HG02852 (cell line): ENCODE data around the gene MYOC.
"Not testable (repeated sequence)": the region's sequence is repeated elsewhere in the genome, so short reads cannot be mapped to it uniquely, and the experiment has no call there.

Source experiments
- ATAC-seq: cut with Tn5 transposase; IDR thresholded peaks from one replicate; pipeline ENCODE4 v1.9.1; 2021; ENCODE audit warnings: mild to moderate bottlenecking, moderate library complexity; ENCODE audit not compliant: unreplicated experiment

MYOC gene

DNA sequence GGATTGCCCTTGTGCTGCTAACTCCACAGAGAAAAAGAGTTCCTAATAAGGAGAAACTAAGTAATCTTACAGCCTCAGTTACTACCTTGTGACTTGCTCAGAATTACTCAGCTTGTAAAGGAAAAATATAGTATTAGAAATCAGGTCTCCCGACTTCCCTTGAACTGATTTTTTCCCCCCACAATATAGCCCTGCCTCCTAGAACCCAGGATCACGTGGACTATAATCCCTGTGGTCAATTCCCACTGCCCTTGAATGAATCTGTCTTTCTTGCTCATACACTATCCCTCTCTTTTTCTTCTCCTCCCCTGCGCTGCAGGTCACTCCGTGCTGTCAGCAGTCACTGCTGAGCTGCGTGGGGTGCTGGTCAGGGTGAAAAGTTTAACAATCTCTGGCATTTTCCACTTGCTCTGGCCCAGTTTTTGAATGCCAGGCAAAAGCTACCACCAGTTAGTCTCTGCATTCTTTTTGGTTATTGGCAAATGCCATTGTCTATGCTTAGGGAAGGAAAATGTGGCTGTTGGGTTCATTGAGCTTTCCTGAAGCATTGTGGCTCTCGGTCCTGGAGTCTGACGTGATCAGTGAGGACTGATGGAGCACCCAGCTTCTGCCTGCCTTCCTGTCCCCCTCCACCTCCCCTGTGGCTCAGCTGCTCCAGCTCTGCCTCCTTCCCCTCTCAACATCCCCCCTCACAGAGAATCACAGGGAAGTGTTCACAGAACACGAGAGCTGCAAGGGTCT, 1.9 kb upstream of the MYOC start:
- no peak for ATAC-seq

DNA sequence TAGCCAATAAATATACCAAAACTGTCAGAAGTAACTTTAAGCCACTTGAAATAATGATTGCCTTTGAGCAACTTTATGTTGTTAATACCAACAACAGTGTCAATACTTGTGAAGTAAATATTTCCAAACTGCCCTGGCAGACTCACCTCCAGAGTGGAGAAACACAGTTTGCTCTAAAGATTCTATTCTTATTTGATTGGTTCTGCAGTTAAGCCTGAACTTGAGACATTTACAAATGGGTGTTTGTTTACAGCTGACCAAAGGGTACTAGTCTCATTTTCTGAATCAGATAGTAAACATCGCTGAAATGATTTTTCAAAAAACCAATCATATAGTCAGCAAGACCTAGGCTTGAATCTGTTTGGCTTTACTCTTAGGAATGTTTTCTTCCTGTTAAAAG, 1.3 kb upstream of the MYOC start:
- no peak for ATAC-seq

DNA sequence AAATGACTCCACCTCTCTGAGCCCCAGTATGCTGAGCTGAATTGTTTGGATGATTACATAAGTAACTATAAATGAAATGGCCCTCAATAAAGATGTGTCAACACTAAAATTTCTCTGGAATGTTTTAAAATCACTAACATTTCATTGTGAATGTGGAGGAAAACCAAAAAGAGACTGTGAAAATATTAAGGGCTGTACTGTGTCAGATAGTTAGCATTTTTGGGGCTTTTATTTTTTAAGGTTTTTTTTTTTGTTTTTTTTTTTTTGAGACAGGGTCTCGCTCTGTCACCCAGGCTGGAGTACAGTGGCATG, 6.3 kb downstream of the MYOC start:
- ATAC-seq: no peak

DNA sequence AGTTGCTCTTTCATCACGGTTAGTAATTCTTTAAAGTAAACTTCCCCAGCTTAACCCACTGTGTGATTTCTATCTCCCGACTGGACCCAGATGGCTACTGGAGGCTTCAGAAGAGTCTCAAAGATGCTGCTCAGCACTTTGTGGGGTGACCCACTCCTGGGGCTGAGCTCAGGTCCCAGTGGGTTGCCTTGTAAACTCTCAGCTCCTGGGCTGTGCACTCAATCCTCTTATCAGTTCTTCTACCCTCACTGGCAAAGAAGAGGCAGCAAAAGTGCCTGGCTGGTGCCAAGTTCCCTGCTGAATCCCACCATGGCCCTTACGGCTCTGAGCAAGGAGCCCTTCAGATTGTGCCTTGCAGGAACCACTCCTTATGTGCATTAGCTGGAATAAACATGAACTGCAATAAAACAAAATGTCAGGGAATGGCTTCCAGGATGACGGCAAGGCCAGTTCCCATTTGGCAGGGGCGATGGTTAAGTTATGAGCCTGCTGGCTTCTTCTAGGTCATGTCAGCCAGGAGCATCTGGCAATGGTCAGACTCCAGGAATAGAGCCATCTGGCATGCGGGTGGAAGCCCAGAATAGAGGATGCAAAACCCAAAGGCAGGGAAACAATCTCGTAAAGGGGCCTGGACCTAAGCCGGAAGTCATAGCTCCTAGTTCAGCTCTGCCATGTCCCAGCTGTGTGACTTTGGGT, 6.8 kb downstream of the MYOC start:
- ATAC-seq: no peak

DNA sequence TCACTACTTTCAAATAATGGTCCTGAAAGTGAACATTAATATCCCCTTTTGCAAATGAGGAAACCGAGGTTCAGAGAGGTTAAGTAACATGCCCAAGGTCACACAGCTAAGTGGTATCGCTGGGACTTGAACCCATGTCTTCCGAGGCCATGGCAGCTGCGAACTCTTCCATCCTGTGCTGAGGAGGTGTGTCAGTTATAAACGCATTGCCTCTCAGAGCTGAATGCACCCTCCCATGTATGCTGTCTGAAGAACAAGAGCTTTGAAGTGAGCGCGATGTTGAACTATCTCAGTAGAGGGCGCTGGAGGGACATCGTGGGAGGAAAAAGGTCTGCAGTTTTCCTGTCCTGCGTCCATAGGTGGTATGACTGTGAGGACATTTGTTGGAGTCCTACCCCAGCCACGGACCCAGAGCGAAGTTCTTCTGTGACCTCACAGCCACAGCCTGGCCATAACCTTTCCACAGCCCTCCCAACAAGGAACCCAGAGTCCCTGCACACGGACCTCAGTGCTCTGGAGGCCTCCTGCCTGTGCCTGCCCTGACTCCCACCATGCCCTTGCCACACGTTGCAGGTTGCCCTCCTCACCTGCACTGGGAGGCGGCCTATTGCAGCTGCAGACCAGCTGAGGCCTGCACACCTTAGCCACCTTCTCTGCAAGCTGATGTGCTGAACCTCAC, 7.5 kb downstream of the MYOC start:
- no peak for ATAC-seq

DNA sequence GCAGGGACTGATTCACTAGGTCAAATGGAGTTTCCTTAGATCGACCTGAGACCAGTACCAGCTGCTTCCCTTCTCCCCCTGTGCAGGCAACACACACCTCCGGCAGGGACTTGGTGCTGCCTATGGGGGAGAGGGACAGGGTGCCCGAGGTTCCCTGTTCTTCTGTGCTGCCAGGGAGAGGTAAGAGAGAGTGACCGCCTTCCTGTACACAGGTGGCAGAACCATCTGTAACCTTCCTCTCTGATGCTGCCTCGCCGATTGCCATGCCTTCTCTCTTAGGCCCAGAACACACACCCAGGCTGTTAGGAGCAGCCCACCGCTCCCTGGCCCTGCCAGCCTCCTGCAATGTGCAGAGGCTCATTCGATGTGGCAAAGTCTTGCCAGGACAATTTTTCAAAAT, 9.3 kb downstream of the MYOC start:
- ATAC-seq: no peak

DNA sequence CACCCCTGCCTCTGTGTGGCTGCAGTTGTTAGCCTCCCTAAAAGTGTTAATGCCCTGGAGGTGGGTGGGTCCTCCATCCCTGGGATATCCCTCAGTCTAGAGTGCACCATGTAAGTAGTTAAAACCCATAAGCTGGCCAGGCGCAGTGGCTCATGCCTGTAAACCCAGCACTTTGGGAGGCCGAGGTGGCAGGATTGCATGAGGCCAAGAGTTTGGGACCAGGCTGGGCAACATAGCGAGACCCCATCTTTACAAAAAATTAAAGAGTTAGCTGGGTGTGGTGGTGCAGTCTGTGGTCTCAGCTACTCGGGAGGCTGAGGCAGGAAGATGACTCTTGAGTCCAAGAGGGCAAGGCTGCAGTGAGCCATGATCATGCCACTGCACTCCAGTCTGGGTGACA, 10.3 kb downstream of the MYOC start:
- no peak for ATAC-seq

DNA sequence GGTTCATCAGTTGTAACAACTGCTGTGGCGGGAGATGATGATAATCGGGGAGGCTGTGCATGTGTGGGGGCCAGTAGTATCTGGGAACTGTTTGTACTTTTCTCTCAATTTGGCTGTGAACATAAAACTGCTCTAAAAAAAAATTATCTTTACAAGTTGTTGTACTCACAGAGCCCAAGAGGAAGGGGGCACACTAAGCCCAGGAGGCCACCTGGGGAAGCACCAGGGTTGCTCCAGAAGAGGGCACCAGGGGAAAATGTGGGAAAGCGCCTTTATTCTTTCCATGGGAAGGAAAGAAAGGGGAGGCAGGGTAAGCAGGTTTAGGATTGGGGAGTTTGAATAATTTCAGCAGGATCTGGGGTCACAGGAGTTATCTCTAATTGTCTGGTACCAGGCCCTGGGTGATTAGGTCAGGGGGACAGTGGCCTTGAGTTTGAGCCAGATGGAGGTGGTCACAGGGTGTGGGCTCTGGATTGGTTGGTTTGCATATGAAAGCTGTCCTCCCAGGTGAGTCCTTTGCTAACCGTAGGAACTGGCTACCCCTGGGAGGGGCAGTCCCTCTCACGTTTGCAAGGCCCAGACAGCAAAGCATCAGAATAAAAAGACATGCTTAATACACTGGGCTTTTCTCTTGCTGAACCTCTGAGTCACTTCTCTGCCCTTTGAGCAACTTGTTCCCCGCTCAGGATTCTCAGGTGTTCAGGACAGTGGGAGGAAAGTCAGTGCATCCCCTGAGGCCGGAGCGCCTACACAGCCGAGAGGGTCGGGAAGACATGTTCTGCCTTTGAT, 11.2 kb downstream of the MYOC start:
- no peak for ATAC-seq

DNA sequence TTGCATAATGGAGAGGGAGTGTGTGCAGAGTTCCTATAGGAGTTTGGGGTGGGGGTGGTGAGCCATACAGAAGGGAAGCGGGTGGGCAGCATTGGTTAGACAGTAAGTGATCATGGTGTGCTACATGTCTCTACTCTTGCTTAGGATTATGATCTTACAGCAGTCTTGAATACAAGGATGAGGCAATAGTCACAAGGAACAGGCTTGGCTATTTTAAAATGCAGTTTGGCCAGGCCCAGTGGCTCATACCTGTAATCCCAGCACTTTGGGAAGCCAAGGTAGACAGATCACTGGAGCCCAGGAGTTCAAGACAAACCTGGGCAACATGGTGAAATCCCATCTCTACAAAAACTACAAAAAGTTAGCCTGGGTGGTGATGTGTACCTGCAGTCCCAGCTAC, 12.3 kb downstream of the MYOC start:
- no peak for ATAC-seq

DNA sequence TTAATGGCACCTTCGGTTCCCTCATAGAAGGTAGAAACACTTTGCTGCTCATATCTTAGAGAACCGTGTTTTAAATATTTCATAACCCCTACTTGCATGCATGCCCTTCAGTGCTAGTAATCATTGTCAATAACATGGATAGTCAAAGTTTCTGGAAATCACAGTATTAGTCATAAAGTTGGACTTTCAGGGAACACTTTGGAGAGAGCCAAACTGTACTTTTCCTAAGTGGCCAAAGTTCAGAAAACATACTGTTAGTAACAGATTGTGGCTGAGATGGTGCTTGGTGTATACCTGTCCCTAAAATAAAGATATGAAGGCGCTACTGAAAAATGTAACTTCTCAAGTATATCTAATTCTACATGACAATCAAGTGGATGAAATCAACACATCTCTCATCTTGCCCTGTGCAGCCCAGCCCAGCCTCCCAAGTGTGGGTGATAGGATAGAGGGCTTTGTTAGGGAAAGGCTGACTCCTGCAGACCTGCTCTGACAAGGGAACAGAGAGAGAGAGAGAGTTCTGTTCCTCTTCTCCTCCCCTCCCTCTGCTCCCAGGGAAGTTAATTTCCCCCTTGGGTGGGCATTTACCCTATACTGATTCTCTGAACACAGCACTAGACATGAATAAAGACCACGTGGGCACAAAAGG, 14.4 kb downstream of the MYOC start:
- no peak for ATAC-seq

DNA sequence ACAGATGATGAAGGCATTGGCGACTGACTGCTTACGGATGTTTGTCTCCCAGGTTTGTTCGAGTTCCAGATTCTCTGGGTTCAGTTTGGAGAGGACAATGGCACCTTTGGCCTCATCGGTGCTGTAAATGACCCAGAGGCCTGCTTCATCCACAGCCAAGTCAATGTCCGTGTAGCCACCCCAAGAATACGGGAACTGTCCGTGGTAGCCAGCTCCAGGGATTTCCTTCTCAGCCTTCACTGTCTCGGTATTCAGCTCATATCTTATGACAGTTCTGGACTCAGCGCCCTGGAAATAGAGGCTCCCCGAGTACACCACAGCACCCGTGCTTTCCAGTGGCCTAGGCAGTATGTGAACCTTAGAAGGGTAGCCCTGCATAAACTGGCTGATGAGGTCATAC, 16.3 kb downstream of the MYOC start:
- no peak for ATAC-seq

DNA sequence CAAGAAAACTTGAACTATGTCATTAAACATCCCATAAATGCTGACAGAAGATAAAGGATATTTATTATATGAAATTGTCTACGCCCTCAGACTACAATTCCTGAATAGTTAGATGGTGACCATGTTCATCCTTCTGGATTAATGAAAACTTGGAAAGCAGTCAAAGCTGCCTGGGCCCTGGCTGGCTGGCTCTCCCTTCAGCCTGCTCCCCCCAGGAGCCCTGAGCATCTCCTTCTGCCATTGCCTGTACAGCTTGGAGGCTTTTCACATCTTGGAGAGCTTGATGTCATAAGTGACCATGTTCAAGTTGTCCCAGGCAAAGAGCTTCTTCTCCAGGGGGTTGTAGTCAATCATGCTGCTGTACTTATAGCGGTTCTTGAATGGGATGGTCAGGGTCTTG, 16.8 kb downstream of the MYOC start:
- no peak for ATAC-seq

DNA sequence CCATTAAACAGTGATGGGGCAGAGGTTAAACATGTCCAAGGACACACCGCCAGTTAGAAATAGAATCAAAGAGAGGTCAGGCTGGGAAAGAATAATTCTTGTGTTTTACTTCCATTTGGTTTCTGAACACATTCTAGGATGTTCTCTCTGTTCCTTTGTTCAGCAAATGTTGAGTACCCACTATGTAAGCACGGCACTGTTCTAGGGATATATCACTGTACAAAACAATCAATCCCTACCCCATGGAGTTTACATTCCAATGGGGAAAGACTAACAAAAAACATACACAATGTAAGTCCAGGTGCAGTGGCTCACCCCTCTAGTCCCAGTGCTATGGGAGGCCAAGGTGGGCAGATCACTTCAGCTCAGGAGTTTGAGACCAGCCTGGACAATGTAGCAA, 24.3 kb downstream of the MYOC start:
- ATAC-seq: no peak

DNA sequence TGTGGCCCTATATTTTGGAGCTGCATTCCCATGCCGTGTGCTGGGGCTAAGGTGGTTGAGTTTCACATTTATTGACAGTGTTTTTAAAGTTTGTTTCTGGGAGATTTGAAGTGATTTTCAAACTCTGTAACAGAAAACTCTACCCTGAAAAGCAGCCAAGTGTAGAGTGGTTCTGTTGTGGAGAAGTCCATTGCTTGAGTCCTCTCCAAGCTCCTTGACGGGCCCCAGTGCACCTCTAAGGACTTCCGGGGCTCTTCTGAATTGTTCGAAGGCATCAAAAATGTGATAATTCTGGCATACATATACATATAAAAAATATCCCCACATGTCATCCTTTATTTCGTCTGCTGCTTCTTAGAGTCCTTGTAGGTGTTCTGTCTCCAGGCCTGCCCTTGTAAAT, 25.5 kb downstream of the MYOC start:
- no peak for ATAC-seq

DNA sequence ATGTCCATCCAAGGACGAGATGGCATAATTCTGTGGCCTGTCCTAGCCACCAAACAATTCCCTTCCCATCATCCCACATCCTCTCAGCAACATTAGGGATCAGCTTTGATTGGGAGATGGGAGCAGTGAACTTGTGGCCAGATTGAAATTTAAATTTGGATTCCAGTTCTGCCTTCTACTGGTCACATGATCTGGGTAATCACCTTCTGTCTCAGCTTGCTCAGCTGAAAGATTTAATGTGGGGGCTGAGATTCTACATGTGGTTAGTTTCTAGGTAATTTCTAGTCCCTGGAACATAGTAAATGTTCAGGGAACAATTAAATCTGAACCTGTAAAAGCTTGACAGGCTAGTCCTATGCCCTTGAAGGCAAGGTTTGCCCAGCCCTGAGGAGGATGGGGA, 27.3 kb downstream of the MYOC start:
- ATAC-seq: no peak

DNA sequence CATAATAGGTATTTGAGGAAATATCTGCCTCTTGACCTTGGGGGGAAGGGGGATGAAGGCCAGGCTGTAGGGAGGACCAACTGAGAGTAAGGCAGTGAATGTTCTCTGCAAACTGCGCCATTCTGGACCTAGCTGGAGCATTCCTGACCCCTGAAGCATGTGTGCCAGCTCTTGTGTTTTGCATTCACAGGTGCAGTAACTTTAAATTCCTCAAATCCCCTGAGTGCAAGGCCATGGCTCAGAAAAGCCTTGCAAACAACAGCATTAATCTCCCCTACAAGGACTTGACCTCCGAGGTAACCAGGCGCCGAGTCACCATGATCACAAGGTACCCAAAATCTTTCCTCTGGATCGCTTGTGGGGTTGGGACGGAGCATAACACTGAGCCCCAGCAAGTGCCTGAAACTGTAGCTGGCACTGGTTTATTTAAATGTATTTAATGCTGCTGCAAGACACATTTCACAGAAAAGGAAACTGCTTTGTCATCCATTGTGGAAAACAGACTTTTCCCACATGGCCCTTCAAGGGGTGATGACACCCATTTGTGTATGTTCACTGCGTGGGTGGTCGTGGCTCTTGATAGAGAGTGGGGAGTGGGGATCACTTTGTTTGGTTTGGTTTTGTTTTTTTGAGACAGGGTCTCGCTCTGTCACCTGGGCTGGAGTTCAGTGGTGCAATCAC, 28.7 kb downstream of the MYOC start:
- no peak for ATAC-seq

DNA sequence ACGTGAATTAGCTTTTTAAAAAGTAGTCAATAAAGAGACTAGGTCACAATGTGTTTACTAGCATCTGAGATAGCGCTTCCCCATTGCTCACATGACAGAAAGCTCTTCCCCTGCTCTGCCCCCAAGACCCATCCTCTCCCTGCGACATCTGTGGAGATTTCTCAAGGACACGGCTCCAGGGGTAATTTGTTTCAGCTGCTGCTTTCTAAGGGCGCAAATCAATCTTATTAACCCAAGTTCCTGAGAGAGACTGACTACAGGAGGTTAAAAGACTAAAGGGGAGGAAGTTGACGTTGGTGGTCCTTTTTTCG, 30.4 kb downstream of the MYOC start, which contains the start of gene MYOCOS:
MYOCOS (plus strand) TSS at position 92 of the 311 bp plus-strand sequence. CDS start 1,641 bp downstream, outside the sequence.
- ATAC-seq: no peak

DNA sequence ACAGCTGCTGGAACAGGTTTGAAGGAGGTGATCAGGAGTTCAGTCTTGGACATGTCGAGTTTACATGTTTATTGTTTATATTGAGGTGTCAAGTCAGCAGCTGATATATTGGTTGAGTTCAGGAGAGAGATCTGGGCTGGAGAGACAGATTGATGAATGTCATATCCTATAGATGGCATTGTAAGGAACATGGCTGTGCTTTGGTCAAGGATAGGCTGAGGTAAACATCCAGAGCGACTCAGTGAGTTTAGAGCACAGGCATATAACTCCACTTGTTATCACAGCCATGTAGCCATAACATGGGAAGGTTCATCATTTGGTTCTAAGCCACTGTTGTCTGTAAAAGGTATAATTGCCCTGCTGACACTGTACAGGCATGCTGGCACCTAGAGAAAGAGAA, 35.9 kb downstream of the MYOC start:
- no peak for ATAC-seq

DNA sequence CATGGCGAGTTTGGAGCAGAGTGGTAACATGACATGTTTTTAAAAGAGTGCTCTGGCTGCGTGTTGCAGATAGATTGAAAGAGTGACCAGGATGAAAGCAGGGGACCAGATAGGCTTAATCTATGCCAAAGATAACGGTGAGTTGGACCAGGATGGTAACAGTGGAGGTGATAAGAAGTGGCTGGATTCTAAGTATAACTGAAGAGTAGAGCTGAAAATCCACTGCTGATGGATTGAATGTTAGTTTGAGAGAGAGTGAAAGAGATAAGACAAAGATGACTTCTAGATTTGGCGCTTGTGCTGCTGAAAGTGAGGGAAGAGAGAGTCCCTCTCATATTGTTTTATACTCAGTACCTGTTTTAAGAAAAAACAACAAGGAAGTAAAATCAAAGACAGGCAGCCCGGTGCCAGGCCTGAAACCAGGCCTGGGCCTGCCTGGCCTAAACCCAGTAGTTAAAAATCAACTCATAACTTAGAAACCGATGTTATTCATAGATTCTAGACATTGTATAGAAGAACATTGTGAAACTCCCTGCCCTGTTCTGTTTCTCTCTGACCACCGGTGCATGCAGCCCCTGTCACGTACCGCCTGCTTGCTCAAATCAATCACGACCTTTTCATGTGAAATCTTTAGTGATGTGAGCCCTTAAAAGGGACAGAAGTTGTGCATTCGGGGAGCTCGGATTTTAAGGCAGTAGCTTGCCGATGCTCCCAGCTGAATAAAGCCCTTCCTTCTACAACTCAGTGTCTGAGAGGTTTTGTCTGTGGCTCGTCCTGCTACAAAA, 37.2 kb downstream of the MYOC start:
- not testable (repeated sequence) for ATAC-seq

DNA sequence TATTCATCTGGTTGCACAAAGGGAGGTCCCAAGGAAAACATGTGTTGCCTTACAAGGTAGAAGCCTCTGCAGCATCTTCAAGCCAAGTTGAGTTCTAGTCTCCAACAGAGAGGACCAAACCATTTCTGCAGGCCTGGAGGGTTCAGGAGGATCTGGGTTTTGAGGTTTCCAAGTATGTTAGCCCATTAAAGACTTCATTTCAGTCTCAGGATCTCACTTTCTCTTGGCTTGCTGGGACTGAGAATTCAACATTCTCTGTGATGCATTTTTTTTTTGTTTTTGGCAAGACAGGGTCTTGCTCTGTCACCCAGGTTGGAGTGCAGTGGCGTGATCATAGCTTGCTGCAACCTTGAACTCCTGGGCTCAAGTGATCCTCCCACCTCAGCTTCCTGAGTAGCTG, 39.2 kb downstream of the MYOC start:
- ATAC-seq: no peak
